GM04504 (cell line): ENCODE results near the gene MED14.
A peak's percentile ranks its signal among the peaks of the same experiment; 100 is the strongest.

Experiments
- DNase-seq: peaks from one replicate; pipeline ENCODE4 v3.0.0-alpha.2; 2012; ENCODE audit warnings: low read depth

Gene MED14

DNA sequence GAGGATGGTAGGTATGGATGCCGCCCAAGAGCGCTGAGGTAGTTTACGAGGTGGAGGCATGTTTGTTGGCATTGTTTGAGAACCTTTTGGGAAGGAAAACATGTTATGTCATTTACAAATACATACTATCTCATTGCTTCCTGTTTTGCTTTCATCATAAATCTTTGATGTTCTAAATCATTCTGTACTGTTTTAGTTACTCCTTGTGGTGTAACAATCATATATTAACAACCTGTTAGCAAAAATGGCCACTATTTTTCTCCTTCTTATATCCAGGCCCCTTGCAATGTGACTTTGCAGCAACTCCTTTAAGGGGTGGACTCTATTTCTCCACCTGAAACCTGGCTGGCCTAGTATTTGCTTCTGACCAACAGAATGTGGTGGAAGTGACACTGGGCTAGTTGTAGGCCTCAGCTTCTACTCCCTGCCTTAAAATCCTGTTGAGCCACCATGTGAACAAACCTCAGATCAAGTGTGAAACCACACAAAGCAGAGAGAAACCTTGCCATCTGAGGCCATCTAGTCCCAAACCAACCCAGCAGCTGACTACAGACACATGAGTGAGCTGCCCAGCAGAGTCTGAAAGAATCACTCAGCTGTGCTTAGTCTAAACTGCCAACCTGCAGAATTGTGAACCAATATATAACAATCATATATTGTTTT is 72.1 kb downstream of the MED14 start:
- no peak for DNase-seq

DNA sequence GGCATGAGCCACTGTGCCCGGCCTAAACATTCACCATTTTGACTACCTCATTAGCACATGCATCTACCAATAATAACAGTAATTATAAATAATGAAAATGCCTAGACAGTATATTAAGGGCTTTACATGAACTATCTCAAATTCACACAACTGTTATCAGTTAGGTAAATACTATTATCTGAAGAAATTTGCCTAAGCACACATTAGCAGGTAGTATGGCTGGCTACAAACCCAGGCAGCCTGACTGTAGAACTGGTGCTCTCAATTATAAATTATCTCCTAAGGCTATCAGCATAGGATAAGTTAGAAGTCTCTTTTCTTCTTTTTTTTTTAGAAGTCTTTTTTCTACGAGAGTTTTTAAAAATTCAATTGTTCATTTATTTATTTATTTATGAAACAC is 73.9 kb downstream of the MED14 start:
- no peak for DNase-seq

DNA sequence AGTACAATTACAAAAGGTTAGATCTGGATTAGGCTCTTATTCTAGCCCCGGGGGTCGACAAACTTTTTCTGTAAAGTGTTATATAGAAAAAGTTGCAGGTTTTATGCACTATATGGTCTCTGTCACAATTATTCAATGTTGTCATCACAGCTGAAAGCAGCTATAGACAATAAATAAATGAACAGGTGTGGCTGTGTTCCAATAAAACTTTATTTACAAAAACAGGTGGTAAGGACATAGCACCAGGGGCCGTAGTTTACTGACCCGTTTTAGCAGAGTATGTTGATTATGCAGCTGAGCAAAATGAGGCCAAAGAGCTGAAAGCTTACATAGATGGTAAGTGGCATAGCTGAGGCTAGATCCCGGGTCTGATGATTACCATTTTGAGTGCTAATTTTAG is 75.0 kb downstream of the MED14 start:
- DNase-seq, result no peak

DNA sequence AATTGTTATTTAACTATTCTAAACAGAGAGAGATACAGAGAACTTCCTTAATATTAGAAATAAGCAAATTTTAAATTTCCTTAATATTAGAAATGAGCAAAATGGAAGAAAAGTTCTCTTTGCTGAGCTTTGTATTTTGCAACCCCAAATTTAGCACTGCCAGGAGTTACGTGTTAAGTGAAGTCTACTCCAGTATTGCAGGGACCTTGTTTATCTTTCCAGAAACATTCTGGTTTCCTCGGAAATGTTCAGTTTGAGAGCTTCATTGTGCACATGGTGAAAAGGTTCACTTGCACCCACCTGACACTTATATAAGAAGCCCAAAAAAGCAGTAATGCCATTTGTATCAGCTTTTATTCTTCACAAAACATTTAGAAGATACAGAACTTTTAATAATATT is 81.8 kb downstream of the MED14 start:
- no peak for DNase-seq

DNA sequence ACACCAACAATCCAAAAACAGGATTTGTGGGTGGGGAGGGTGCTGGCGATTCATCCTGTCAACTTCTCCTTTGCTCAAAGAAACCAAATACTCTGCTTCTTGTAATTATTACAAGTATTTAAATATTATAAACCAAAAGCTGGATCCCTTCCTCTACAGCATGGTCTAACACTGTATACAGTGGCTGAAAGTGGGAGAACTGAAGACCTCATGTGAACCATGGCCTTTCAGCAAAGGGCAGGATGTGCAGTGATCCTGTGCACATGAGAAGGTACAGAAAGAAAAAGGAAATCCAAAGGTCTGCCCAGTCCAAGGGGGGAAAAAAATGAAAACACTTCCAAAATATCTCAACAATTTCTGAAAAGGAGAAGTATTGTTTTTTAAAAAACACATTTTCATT is 82.7 kb downstream of the MED14 start:
- DNase-seq, result no peak

DNA sequence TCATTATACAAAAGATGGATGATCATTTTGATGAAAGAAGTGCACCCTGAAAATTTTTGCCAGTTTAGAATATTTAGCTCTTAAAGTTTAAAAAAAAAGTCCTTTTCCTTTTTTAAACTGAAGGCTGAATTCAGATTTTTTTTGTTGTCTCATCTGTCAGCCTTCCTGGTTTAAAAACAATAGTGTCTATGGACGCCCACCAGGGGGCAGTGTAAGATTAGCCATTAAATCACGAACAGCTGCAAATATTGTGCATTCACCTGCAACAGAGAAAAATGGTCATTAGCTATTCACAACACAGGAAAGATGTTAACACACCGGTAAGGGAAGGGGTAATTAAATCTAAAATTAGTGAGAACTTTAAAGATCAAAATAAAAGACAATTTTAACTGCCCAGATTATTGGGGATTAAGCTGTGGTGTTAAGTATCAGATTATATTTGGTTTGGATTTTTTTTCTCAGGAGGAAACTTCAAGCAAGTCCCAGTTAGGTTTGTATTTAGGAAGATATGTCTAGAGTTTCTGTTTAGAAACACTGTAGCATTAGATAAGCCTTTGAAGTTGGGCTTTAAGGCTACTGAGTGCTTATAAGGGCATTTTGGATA is 83.6 kb downstream of the MED14 start:
- peak; percentile 33 for DNase-seq

DNA sequence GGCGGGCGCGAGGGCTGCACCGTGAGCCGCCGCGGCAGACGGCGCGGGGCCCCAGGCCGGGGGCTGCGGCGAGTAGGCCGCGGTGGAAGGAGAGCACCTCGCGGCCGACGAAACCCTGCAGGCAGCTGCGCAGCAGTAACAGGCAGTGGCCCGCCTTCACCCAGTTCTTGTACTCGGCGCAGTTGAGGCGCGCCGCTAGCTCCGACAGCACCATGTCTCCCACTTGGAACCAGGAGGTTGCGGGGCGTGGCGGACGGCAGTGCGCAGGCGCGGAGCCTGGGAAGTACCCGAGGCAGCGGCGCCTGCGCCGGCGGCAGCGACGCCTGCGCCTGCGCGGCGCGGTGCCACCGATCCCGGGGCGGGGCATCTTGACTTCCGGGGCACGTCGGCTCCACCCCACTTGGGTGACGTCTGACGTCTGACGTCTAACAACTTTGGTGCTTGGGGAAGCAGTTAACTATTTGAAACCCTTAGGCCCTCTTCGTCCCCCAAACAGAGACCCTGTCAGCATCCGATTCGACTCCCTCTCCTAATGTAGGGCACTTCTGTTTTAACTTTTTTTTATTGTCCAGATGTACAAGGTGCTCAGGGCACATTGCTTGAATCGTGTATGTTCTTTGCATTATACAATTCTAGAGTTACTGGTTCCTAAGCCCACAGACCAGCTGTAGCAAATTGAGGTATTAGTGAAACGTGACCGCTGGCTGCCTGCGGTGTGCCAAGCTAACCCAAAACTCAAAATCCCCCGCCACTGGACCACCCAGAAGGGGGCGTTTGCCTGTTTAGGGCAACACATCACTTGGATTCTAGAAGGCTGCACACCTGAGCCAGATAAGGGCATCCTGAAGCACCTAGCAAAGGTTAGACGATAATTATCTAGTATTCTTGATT is 87.8 kb downstream of the MED14 start, which contains the start of gene CXorf38:
CXorf38 (minus strand) TSS at position 255 of the 891 bp plus-strand sequence; CDS start at position 214, 41 bp downstream.
- DNase-seq, result peak; percentile 84

DNA sequence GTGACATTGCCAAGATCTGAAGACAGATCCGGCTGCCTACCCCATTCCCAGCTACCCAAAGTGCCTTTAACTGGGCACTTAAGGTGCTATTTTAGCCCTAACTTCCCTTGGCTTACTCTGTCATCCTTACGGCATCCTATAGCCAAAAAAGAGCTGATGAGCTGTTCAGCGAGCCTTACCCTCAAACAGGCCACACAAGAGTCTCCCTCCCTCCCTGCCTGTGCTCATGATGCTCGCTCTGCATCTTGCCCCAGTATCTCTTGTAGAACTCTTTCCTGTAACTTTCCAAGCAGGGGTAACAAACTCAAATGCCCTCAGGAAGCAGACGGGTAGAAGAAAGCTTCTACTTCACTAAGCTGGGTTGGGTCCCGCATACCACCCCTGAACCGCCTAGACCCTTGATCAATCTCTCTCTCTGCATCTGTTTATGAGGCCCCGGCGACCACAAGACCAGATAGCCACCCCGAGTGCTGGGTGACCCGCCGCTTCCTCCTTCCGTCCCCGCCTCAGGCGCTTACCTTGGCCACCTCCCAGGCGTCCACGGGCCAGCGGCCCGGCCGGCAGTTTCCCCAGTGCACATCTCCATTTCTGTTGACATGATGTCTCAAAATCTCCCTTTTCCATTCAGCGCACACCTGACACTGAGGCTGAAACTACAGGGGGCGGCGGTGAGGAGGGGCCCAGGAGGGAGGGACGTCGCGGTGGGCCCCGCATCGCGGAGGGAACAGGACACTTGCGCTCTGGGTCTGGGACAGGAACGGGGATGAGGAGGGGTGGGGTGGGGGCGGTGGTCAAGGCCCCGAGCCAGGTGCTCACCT is 88.6 kb downstream of the MED14 start:
- DNase-seq, result no peak

DNA sequence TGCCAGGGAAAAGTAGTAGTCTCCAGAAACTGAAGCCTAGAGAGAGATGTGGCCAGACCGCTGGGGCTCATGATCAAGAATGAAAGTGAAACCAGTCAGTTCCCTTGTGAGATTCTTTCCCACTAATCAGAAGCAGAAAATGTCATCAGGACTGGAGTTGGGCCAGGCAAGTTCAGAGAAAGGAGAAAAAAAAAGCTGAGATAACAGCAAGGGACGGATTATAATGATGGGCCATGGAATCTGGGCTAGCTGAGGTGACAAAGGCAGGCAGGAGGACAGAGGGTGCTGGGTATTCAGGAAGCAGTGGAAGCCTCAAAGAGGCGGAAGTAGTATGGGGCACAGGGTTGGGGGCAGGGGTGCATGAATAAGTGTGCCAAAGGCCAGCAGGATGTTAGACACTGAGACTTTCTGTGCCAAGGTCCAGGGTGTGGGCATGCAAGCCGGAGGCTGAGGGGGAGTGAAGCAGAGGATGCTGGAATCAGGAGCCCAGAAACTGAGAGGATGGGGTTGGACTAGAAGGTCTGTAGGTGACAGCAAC is 90.5 kb downstream of the MED14 start:
- peak; percentile 67 for DNase-seq

DNA sequence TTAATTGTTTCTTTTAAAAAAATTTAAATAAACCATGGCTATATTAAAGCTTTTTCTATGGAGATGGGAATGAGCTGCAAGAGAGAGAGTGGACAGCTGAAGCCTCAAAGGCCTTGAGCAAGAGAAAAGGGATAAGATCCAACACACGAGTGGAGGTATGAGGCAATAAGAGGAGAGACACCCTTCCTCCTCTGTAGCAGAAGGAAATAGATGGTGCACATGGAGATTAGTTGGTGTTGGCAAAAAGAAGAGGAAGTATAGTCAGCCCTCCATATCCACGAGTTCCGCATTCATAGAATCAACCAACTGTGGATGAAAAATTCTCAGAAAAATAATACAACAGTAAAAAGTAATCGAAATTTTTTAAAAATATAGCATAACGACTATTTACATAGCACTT is 91.2 kb downstream of the MED14 start:
- no peak for DNase-seq

DNA sequence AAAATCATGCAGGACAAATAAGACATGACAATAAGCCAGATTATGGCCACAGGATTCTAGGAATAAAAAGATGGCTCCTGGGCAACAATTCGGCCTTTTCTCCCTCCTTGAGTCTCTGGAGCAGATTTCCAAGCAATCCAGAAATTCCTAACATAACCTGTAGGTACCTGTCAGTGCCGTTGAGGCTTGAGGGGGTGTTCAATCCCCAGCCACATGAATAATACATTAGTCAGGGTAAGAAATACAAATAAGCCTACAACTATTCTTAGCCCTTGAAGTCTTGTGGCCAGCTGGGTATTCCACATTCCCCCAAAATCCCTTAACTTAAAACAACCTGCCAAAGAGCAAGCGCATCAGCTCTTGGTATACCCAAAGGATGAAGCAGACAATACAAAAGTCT is 97.7 kb downstream of the MED14 start:
- DNase-seq, result no peak

DNA sequence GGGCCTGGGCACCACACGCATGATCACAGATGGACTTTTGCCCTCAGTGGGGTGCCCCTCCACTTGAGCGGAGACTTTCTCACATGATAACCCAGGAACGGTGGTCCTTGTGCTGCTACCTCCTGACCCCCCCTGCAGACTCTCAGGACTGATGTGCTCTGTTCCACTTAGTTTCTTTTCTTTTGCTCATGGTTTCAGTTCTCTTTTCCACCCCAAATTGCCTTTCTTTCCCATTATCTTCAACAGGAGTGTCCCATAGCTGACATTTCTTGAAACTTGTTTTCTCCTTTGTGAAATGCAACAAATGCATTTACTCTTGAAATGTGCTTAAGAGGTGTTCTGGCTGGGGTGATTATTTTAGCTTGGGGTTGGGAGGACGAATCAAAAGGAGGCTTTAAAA is 103.1 kb downstream of the MED14 start:
- no peak for DNase-seq

DNA sequence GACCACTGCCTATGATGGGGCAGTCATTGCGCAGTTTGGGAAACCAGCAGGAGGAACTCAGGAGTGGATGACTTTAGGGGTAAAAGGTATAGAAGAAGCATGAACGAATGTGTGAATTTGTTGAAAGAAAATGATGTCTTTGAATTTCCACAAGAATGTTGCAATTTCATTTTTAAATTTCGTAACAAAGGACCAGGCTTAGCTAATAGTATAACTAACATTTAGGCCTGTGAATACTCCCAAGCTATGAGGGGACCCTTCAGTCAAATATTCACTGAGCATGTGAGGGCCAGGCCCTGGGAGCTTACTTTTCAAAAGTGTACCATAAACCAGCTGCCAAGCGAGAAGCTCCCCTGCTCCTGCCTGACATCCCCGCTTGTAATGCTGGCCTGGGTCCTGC is 106.8 kb downstream of the MED14 start:
- DNase-seq, result no peak

DNA sequence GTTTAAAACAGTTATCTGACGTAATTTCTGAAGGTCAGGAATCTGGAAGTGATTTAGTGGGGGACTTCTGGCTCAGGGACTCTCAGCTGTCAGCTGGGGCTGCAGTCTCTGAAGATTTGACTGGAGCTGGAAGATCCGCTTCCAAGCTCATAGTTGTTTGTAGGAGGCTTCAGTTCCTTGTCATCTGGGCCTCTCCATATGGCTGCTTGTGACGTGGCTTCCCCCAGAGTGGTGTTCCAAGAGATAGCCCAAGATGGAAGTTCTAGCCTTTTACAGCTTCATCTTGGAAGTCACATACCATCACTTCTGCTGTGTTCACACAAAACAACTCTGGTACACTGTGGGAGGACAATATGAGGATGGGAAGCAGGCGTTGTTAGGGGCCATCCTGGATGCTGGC is 110.0 kb downstream of the MED14 start:
- no peak for DNase-seq

DNA sequence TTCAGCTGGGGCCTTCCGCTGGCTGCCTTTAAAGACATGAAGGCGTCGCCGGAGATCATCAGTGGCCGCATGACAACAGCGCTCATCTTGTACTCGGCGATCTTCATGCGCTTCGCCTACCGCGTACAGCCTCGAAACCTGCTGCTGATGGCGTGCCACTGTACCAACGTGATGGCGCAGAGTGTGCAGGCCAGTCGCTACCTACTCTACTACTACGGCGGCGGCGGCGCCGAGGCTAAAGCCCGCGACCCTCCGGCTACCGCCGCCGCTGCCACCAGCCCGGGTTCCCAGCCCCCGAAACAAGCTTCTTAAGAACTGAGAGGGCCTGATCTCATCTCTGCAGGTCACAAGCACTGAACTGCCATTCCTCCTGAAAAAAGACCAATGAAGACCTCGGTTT is 111.7 kb downstream of the MED14 start:
- no peak for DNase-seq

DNA sequence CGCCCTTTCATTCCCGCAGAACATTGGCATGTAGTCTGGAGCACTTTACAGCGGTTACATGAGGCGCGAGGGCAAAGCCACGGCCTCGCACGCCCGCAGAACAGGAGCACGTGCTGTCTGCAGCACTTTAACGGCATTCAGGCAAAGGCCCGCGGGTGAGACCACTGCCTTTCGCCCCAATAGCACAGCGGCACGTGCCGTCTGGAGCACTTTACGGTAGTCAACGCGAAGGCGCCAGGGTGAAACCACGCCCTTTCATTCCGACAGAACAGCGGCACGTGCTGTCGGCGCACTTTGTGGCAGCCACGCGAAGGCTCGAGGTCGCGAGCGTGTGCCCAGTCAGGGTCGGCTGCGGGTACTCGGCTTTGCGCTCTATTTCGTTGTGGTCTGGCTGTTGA is 112.2 kb downstream of the MED14 start, which contains the start of gene MPC1L:
MPC1L (plus strand) TSS at position 290 of the 398 bp plus-strand sequence. CDS start 138 bp downstream, outside the sequence.
- no peak for DNase-seq

DNA sequence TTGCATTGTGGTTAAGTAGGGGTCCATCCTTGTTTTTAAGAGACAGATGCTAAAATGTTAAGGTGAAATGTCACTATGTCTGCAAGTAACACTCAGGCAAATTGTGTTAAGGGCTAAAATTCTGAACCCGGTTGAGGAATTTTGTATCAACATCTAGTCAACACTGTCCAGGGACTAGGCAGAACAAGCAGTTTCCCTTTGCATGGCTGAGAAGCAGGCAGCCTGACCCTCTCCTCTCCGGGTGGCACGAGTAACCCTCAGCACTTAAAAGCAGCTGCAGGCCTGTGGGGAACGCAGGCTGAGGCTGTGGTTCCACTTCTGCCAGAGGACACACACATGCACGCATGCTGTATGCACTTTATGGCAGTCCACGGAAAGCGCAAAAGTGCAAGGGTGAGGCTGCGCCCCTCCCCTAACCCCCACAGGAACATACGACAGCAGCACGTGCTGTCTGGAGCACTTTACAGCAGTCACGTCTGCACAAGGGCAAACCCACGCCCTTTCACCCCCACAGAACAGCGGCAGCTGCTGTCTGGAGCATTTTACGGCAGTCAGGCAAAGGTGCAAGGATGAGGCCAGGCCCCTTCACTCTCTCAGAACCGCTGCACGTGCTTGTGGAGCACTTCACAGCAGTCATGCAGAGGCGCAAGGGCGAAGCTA is 112.7 kb downstream of the MED14 start:
- no peak for DNase-seq

DNA sequence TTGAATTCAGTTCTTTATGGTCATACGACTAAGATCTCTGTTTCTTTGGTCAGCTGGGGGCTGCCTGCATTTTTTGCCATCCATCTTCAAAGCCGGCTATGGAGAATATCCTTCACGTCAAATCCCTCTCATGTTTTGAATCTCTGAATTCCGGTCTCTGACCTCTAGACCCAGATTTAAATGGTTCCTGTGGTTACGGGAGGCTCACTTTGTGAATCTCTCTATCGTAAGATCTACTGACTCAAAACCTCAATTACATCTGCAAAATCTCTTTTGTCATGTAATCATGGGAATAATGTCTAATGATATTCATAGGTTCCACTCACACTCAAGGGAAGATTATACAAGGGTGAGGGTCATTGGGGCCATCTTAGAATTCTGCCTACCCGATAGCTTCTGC is 117.8 kb downstream of the MED14 start:
- DNase-seq, result no peak

DNA sequence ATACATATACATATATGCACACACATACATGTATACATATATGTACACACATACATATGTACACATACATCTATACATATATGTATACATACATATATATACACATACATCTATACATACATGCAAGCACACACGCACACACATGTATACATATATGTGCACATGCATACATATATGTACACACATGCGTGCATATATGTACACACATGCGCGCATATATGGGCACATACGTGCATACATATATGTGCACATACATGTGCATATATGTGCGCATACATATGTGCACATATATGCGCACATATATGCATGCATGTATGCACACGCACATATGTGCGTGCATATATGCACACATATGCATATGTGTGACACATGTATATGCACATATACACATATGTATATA is 119.4 kb downstream of the MED14 start:
- no peak for DNase-seq

DNA sequence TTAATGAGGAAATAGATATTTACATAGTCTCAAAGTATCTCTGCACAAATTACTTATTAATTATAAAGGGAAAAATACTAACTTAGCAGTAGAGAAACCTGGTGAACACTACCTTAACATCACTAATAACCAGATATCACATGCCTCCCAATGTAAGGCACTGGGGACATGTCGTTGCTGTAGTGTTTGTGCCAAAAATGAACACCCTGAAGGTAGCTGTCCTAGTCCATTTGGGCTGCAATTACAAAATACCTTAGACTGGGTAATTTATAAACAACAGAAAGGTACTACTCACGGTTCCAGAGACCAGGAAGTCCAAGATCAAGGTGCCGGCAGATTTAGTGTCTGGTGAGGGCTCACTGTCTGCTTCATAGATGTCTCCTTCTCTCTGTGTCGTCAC is 122.8 kb downstream of the MED14 start:
- DNase-seq, result no peak

DNA sequence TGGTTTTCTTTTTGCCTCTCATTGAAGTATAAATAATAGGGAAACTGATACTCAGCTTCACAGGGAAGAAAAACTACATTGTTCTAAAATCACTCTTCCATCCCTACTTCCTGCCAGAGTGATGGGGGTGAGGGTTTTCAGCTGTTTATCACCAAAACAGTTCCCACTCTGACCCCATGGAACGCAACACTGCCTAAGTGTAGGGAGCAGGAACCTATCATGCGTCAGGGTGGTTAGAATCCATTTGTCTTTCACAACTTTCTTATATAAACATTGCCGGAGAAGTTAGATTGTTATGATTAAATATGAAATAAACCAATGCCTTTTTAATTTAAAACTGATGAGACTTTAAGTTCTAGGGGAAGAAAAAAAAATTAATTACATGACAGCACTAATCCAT is 128.0 kb downstream of the MED14 start:
- DNase-seq, result no peak
